Right lobe of liver (tissue), 6 donors: ENCODE measurements around the gene POLR2E. TPM values are rescaled to one million over a fixed set of nuclear protein-coding genes. Genes with fewer than 3 reads are reported as not detected.

Source experiments
- ATAC-seq, 4 donors: fragments of 200-7000 bp; cut with Tn5 transposase; one replicate each; pipeline ENCODE4 v1.9.1; 2020; ENCODE audit warnings: mild to moderate bottlenecking in 4 of 4, moderate library complexity in 4 of 4
- DNase-seq, 3 donors: peaks; one replicate each; pipeline ENCODE4 v3.0.0-alpha.2; 2020
- H3K27ac ChIP-seq, 3 donors: fragments of 200-600 bp; one replicate each; pipeline ENCODE4 v1.8.0; 2022
- H3K27me3 ChIP-seq, 2 donors: fragments of 200-600 bp; one replicate each; pipeline ENCODE4 v1.8.0; 2022
- H3K36me3 ChIP-seq, 4 donors: fragments of 200-600 bp; sonication (generic) in 1 of 4; one replicate each; pipeline versions ENCODE4 v1.5.1 to v1.8.0; 2017 to 2022; ENCODE audit warnings: control low read depth in 1 of 4
- H3K4me1 ChIP-seq, 4 donors: fragments of 200-600 bp; sonication (generic) in 1 of 4; one replicate each; pipeline versions ENCODE4 v1.5.1 to v1.8.0; 2017 to 2022; ENCODE audit warnings: control low read depth in 1 of 4
- H3K4me3 ChIP-seq, 3 donors: fragments of 200-600 bp; one replicate each; pipeline ENCODE4 v1.8.0; 2022
- H3K9me3 ChIP-seq, 4 donors: fragments of 200-600 bp; sonication (generic) in 1 of 4; one replicate each; pipeline versions ENCODE4 v1.5.1 to v1.8.0; 2017 to 2022; ENCODE audit warnings: control low read depth in 1 of 4
- POLR2A ChIP-seq: fragments of 450-650 bp; IDR thresholded peaks from one replicate; pipeline ENCODE4 v1.6.1; 2017; ENCODE audit warnings: antibody characterized with exemption, mild to moderate bottlenecking
- WGBS: methylation state at CpG from one replicate; pipeline ENCODE4 v1.1.6; 2018; ENCODE audit warnings: low coverage, low lambda C conversion rate; ENCODE audit not compliant: insufficient coverage; ENCODE audit errors: missing lambda C conversion rate; 5-methylcytosine and 5-hydroxymethylcytosine counted together
- intact Hi-C, 2 donors: fragments of 100-400 bp; cut with DNase I; formaldehyde crosslinking; loops; one replicate each; pipeline versions ENCODE4 v1.11.2 to v1.14.1; 2022
- total RNA-seq, 6 experiments: library from RNA; depleted of rRNA in 2 of 6; stranded (reverse); fragments of >200 nt in 2 of 6; fragmentation: NEBNext Ultra II Directional in 3 of 6; extraction: Animal tissue kit (Norgen Biotek cat#: 25700) in 3 of 6; gene quantifications; one replicate each; pipeline versions ENCODE4 v1.1.0 to v1.2.4, GENCODE V29; 2016 to 2023
- TF ChIP-seq, protein P1 (sequence below), 4 donors: fragments of 200-600 bp in 3 of 4; fragments of 450-650 bp in 1 of 4; IDR thresholded peaks; one replicate each; pipeline versions ENCODE4 v1.5.1 to v1.8.0; 2016 to 2022; ENCODE audit warnings: antibody characterized with exemption in 4 of 4, mild to moderate bottlenecking in 2 of 4
- donor health status: DM: no; HTN: yes; CAD: no.
- donor health status: DM: no; HTN: no; CAD: no.
- donor health status: DM: no; HTN: no; CAD: no.
- donor health status: DM: no; HTN: yes; CAD: no.
- donor health status: DM: no; HTN: yes; CAD: no.

Gene POLR2E
- total RNA-seq, 6 experiments from 2014 or later: 112 to 256 (median 131) TPM

DNA sequence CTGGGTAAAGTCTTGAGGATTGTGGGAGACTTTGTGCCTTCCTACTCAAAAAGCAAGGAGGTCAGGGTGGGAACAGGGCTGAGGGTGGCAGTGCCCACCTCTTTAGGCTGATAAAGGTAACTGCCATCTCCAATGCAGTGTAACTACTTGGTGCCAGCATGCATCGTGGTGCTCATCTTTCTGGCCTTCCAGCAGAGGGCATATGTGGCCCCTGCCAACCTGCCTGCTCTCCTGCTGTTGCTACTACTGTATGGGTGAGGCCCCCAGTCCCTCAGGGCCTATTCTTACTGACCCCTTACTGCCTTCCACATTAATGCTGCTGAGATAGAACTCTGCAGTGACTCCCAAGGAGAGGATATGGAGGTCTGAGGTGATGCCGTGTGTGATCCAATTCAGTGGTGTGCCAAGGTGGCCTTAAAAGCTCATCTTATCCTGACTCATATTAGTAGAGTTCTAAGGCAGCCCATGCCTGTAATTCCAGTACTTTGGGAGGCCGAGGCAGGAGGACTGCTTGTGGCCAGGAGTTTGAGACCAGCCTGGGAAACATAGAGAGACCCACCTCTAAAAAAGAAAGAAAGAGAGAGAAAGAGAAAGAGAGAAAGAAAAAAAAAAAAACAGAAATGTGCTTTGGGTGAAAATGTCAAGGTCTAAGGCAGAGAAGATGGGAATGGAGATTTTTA is 37.9 kb downstream of the POLR2E start:
- no peak for TF ChIP-seq POLR2A
- TF ChIP-seq, protein P1, sequence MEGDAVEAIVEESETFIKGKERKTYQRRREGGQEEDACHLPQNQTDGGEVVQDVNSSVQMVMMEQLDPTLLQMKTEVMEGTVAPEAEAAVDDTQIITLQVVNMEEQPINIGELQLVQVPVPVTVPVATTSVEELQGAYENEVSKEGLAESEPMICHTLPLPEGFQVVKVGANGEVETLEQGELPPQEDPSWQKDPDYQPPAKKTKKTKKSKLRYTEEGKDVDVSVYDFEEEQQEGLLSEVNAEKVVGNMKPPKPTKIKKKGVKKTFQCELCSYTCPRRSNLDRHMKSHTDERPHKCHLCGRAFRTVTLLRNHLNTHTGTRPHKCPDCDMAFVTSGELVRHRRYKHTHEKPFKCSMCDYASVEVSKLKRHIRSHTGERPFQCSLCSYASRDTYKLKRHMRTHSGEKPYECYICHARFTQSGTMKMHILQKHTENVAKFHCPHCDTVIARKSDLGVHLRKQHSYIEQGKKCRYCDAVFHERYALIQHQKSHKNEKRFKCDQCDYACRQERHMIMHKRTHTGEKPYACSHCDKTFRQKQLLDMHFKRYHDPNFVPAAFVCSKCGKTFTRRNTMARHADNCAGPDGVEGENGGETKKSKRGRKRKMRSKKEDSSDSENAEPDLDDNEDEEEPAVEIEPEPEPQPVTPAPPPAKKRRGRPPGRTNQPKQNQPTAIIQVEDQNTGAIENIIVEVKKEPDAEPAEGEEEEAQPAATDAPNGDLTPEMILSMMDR (IDR thresholded peaks at IDR 0.05): peak; percentile 9 to 55 (median 32)
- peak; percentile 48 to 83 (median 74) for ATAC-seq
- Histone ChIP-seq H3K4me3 (no peak overlapping the region), H3K27me3 (no peaks in the 10 kb centered on the region), H3K27ac (no peak overlapping the region), H3K36me3 (no peaks in the 10 kb centered on the region), H3K9me3 (peaks cover 0 to 4% (median 1%) of the 10 kb centered on the region in 4 donors), H3K4me1 (no peaks in the 10 kb centered on the region)
- intact Hi-C loops: no loop called here
- 6% methylated on average over 2 of the region's 3 CpGs for WGBS
- DNase-seq: peak in 1 of 3 donors; percentile 34

DNA sequence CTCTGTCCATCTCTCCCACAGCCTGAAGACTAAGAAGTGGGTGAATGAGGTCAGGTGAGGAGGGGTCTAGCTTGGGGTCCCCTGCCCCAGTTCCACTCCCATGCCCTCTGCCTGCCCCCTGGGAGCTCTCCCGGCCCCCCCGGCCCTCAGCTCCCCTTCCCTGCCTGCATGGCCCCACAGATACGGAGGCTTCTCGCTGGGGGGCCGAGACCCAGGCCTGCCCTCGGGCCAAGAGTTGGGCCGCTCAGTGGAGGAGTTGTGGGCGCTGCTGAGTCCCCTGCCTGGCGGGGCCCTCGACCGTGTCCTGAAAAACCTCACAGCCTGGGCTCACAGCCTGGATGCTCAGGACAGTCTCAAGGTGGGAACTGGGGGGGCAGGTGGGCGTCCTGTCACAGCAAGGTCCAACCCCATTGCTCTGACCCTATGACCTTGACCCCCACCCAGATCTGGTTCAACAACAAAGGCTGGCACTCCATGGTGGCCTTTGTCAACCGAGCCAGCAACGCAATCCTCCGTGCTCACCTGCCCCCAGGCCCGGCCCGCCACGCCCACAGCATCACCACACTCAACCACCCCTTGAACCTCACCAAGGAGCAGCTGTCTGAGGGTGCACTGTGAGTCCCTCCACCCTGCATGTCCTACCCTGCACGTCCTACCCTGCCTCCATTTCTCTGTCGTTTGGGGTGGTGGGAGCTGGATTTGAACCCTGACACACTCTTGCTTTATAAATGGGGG is 39.1 kb downstream of the POLR2E start:
- Histone ChIP-seq H3K4me1 (no peaks in the 10 kb centered on the region), H3K27me3 (no peaks in the 10 kb centered on the region), H3K36me3 (no peaks in the 10 kb centered on the region), H3K9me3 (peaks cover 0 to 4% (median 1%) of the 10 kb centered on the region in 4 donors), H3K27ac (no peak overlapping the region), H3K4me3 (no peak overlapping the region)
- TF ChIP-seq, protein P1 (IDR thresholded peaks at IDR 0.05): no peak
- TF ChIP-seq POLR2A: no peak
- intact Hi-C loops: no loop called here
- WGBS: 83% methylated on average over 2 of the region's 20 CpGs
- no peak for ATAC-seq
- no peak for DNase-seq

- peak in 1 of 3 donors; percentile 48 for DNase-seq
- Histone ChIP-seq H3K27ac (no peak overlapping the region), H3K4me3 (no peak overlapping the region), H3K4me1 (no peaks in the 10 kb centered on the region), H3K36me3 (no peaks in the 10 kb centered on the region), H3K27me3 (no peaks in the 10 kb centered on the region), H3K9me3 (peaks cover 0 to 4% (median 1%) of the 10 kb centered on the region in 4 donors)
- ATAC-seq: no peak
- WGBS: no CpG with 5 or more reads among the region's 14 CpGs
- intact Hi-C loops: no loop called here
- TF ChIP-seq, protein P1 (IDR thresholded peaks at IDR 0.05): no peak
- no peak for TF ChIP-seq POLR2A
Observed at GRCh38 chr19:1055028-1055425, 40.1 kb downstream of the POLR2E start.

DNA sequence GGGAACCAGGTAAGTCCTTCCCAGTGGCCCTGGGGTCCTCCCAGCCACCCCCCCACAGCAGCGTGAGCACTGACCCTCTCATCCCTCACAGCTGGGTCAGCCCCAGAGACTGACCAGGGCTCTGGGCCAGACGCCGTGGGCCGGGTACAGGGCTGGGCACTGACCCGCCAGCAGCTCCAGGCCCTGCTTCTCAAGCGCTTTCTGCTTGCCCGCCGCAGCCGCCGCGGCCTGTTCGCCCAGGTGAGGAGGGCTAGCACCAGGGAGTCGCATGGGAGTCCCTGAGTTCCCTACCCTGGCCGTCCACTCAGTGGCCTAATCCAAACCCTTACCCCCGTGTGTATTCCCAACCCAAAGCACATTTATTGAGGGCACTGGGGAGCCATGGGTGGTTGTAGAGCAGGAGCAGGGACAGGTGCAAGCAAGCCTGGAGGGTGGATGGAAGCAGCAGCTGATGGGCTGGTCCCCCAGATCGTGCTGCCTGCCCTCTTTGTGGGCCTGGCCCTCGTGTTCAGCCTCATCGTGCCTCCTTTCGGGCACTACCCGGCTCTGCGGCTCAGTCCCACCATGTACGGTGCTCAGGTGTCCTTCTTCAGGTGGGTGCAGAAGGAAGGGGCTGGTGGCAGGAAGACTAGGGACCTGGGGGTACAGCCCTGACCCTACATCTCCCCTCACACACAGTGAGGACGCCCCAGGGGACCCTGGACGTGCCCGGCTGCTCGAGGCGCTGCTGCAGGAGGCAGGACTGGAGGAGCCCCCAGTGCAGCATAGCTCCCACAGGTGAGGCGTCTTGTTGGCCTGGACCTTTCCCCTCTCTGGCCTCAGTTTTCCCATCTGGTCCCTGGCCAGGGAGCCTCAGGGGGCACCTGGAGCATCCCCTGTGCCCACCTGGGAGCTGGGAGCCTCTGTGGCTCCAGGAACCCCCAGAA is 40.8 kb downstream of the POLR2E start:
- H3K4me1 ChIP-seq: no peaks in the 10 kb centered on the region
- no peaks in the 10 kb centered on the region for H3K27me3 ChIP-seq
- H3K9me3 ChIP-seq: peaks cover 0 to 4% (median 1%) of the 10 kb centered on the region in 4 donors
- DNase-seq (no peak), ATAC-seq (no peak)
- no peak overlapping the region for H3K27ac ChIP-seq
- H3K36me3 ChIP-seq: no peaks in the 10 kb centered on the region
- TF ChIP-seq, protein P1 (IDR thresholded peaks at IDR 0.05): no peak
- TF ChIP-seq POLR2A: no peak
- 90% methylated on average over 2 of the region's 28 CpGs for WGBS
- no peak overlapping the region for H3K4me3 ChIP-seq
- intact Hi-C loops: no loop called here
